SK-N-MC (cell line): ENCODE measurements around the gene SLC30A5.
A peak's percentile ranks its signal among the peaks of the same experiment; 100 is the strongest.
"Not testable (repeated sequence)": the region's sequence is repeated elsewhere in the genome, so short reads cannot be mapped to it uniquely, and the experiment has no call there.

Experiments used
- DNase-seq: peaks from one replicate; pipeline ENCODE4 v3.0.0-alpha.2; 2011; ENCODE audit warnings: low read depth, low spot score
- H3K27ac ChIP-seq: fragments of 200-600 bp; sonication (generic); 2 replicates; pipeline ENCODE4 v1.5.1; 2016; ENCODE audit warnings: mixed run types
- H3K36me3 ChIP-seq: fragments of 200-600 bp; sonication (generic); 2 replicates; pipeline ENCODE4 v1.6.1; 2017; ENCODE audit warnings: antibody characterized with exemption, low read length, mixed read lengths; ENCODE audit not compliant: insufficient read depth
- H3K4me3 ChIP-seq: fragments of 200-600 bp; sonication (generic); 2 replicates; pipeline ENCODE4 v1.5.1; 2016
- H3K9ac ChIP-seq: fragments of 200-600 bp; sonication (generic); 2 replicates; pipeline ENCODE4 v1.8.0; 2017; ENCODE audit warnings: mixed run types, mixed read lengths; ENCODE audit not compliant: insufficient read length
- H3K9me3 ChIP-seq: fragments of 200-600 bp; sonication (generic); 2 replicates; pipeline ENCODE4 v1.6.1; 2017; ENCODE audit warnings: low read depth, mild to moderate bottlenecking, antibody characterized with exemption, low read length, moderate library complexity, mixed read lengths
- EZH2 ChIP-seq: fragments of 200-600 bp; sonication (generic); IDR thresholded peaks from one replicate; pipeline ENCODE4 v1.6.1; 2017; ENCODE audit warnings: antibody characterized with exemption
- FOXP2 ChIP-seq: optimal IDR thresholded peaks from 2 replicates; pipeline ENCODE3; 2011; ENCODE audit warnings: mild to moderate bottlenecking, moderate library complexity; ENCODE audit not compliant: insufficient read depth; ENCODE audit errors: extremely low read length, control extremely low read depth
- POLR2AphosphoS5 ChIP-seq: IDR thresholded peaks from 2 replicates; pipeline ENCODE4 v1.6.1; 2012; ENCODE audit warnings: mild to moderate bottlenecking, low read depth, low read length, borderline replicate concordance

The SLC30A5 gene

GRCh38 chr5:69074664-69075521 is 18.9 kb upstream of the SLC30A5 start:
- no peaks in the 10 kb centered on the region for H3K36me3 ChIP-seq
- no peak for DNase-seq
- no peak for TF ChIP-seq POLR2AphosphoS5
- TF ChIP-seq EZH2 = no peak
- TF ChIP-seq FOXP2 = no peak

GRCh38 chr5:69075522-69076179 is 18.2 kb upstream of the SLC30A5 start:
- TF ChIP-seq POLR2AphosphoS5 = no peak
- TF ChIP-seq FOXP2 = no peak
- TF ChIP-seq EZH2 = no peak
- Histone ChIP-seq H3K36me3 (no peaks in the 10 kb centered on the region), H3K4me3 (no peak overlapping the region), H3K9me3 (no peaks in the 10 kb centered on the region), H3K27ac (no peak overlapping the region), H3K9ac (no peak overlapping the region)
- no peak for DNase-seq

More at GRCh38 chr5:69074664-69075521, 18.9 kb upstream of the SLC30A5 start:
- no peak overlapping the region for H3K4me3 ChIP-seq
- no peak overlapping the region for H3K27ac ChIP-seq
- no peaks in the 10 kb centered on the region for H3K9me3 ChIP-seq
- H3K9ac ChIP-seq = no peak overlapping the region

GRCh38 chr5:69078921-69079540 is 14.8 kb upstream of the SLC30A5 start:
- TF ChIP-seq POLR2AphosphoS5 (no peak), FOXP2 (no peak), EZH2 (no peak)
- Histone ChIP-seq H3K4me3 (no peak overlapping the region), H3K36me3 (no peaks in the 10 kb centered on the region), H3K9me3 (no peaks in the 10 kb centered on the region), H3K9ac (no peak overlapping the region), H3K27ac (no peak overlapping the region)
- DNase-seq = no peak

- no peaks in the 10 kb centered on the region for H3K9me3 ChIP-seq
- H3K4me3 ChIP-seq = no peak overlapping the region
- no peak overlapping the region for H3K9ac ChIP-seq
- no peaks in the 10 kb centered on the region for H3K36me3 ChIP-seq
- no peak for TF ChIP-seq FOXP2
- no peak for TF ChIP-seq EZH2
- TF ChIP-seq POLR2AphosphoS5 = no peak
- DNase-seq = no peak
- no peak overlapping the region for H3K27ac ChIP-seq
These were observed 14.3 kb upstream of the SLC30A5 start for GRCh38 chr5:69079556-69079955.

- Histone ChIP-seq H3K4me3 (no peak overlapping the region), H3K9me3 (no peaks in the 10 kb centered on the region), H3K27ac (no peak overlapping the region), H3K9ac (no peak overlapping the region), H3K36me3 (no peaks in the 10 kb centered on the region)
- no peak for DNase-seq
- TF ChIP-seq EZH2 (no peak), POLR2AphosphoS5 (no peak), FOXP2 (no peak)
These were observed 10.4 kb upstream of the SLC30A5 start for GRCh38 chr5:69083412-69083811.

GRCh38 chr5:69084195-69084594 is 9.6 kb upstream of the SLC30A5 start:
- TF ChIP-seq EZH2 = no peak
- TF ChIP-seq POLR2AphosphoS5 = no peak
- no peak for TF ChIP-seq FOXP2
- H3K9me3 ChIP-seq = no peaks in the 10 kb centered on the region
- no peaks in the 10 kb centered on the region for H3K36me3 ChIP-seq
- H3K27ac ChIP-seq = 0 out of 2 replicates have a peak overlapping the region, but pooled peaks have one; percentile 33
- no peak overlapping the region for H3K9ac ChIP-seq
- H3K4me3 ChIP-seq = no peak overlapping the region
- no peak for DNase-seq

GRCh38 chr5:69084903-69085302 is 8.9 kb upstream of the SLC30A5 start:
- H3K9me3 ChIP-seq = no peaks in the 10 kb centered on the region
- no peak for DNase-seq
- H3K36me3 ChIP-seq = no peaks in the 10 kb centered on the region
- H3K27ac ChIP-seq = 0 out of 2 replicates have a peak overlapping the region, but pooled peaks have one; percentile 30
- no peak overlapping the region for H3K9ac ChIP-seq
- TF ChIP-seq FOXP2 (no peak), EZH2 (no peak), POLR2AphosphoS5 (no peak)
- no peak overlapping the region for H3K4me3 ChIP-seq

- TF ChIP-seq FOXP2 (no peak), POLR2AphosphoS5 (no peak), EZH2 (no peak)
- DNase-seq = no peak
- H3K27ac ChIP-seq = no peak overlapping the region
- H3K9ac ChIP-seq = no peak overlapping the region
- no peak overlapping the region for H3K4me3 ChIP-seq
- H3K36me3 ChIP-seq = no peaks in the 10 kb centered on the region
- no peaks in the 10 kb centered on the region for H3K9me3 ChIP-seq
These were observed 7.6 kb upstream of the SLC30A5 start for GRCh38 chr5:69086206-69086605.

GRCh38 chr5:69088006-69088405 is 5.8 kb upstream of the SLC30A5 start:
- not testable (repeated sequence) for H3K27ac ChIP-seq, DNase-seq, H3K36me3 ChIP-seq, H3K9ac ChIP-seq, H3K9me3 ChIP-seq, H3K4me3 ChIP-seq
